Keratinocyte (primary cell): ENCODE results near the gene DUSP22. TPM values are rescaled to one million over a fixed set of nuclear protein-coding genes. Genes with fewer than 3 reads are reported as not detected.

Source experiments
- DNase-seq: peaks from one replicate; pipeline ENCODE4 v3.0.0-alpha.2; 2011; ENCODE audit warnings: low read depth, missing footprints, low spot score
- FAIRE-seq: peaks from 2 replicates; lab custom pipeline; 2011; peaks lifted over from hg19 to GRCh38; lab: Jason Lieb, UNC
- H2AFZ ChIP-seq: 2 replicates; pipeline ENCODE4 v1.6.0; 2012; ENCODE audit warnings: low read length, control low read depth, inconsistent platforms; ENCODE audit not compliant: control insufficient read depth
- H3K27ac ChIP-seq: 2 replicates; pipeline ENCODE4 v1.5.1; 2011; ENCODE audit warnings: low read length; ENCODE audit not compliant: control insufficient read depth, insufficient read depth
- H3K27me3 ChIP-seq: 3 replicates; pipeline ENCODE4 v1.6.0; 2011; ENCODE audit warnings: low read length; ENCODE audit not compliant: control insufficient read depth, insufficient read depth; ENCODE audit errors: extremely low read depth
- H3K36me3 ChIP-seq, 2 experiments: 2 replicates in 1 of 2; 3 replicates in 1 of 2; pipeline ENCODE4 v1.5.1; 2011; ENCODE audit warnings: low read length in 2 of 2, mild to moderate bottlenecking in 1 of 2; ENCODE audit not compliant: control insufficient read depth in 2 of 2, insufficient read depth in 2 of 2; ENCODE audit errors: extremely low read depth in 1 of 2
- H3K4me1 ChIP-seq: 3 replicates; pipeline ENCODE4 v1.5.1; 2011; ENCODE audit warnings: low read length; ENCODE audit not compliant: control insufficient read depth, insufficient read depth; ENCODE audit errors: extremely low read depth
- H3K4me2 ChIP-seq: 3 replicates; pipeline ENCODE4 v1.6.0; 2011; ENCODE audit warnings: low read depth, low read length; ENCODE audit not compliant: control insufficient read depth, insufficient read depth; ENCODE audit errors: extremely low read depth
- H3K4me3 ChIP-seq, 3 experiments: fragments of 200-600 bp in 1 of 3; sonication (generic) in 1 of 3; 2 replicates in 2 of 3; 3 replicates in 1 of 3; pipeline ENCODE4 v1.5.1; 2011 to 2016; ENCODE audit warnings: low read length in 3 of 3, mild to moderate bottlenecking in 3 of 3, control low read depth in 2 of 3, inconsistent platforms in 1 of 3, low read depth in 1 of 3, mixed read lengths in 1 of 3, mixed run types in 1 of 3, moderate library complexity in 1 of 3; ENCODE audit not compliant: control insufficient read depth in 2 of 3, insufficient read depth in 2 of 3; ENCODE audit errors: extremely low read depth in 1 of 3
- H3K79me2 ChIP-seq: 2 replicates; pipeline ENCODE4 v1.6.0; 2012; ENCODE audit warnings: low read length; ENCODE audit not compliant: control insufficient read depth, insufficient read depth
- H3K9ac ChIP-seq: 3 replicates; pipeline ENCODE4 v1.6.0; 2011; ENCODE audit warnings: low read length; ENCODE audit not compliant: control insufficient read depth, insufficient read depth; ENCODE audit errors: extremely low read depth
- H3K9me1 ChIP-seq: 3 replicates; pipeline ENCODE4 v1.6.0; 2011; ENCODE audit warnings: low read length; ENCODE audit not compliant: control insufficient read depth, insufficient read depth; ENCODE audit errors: extremely low read depth
- H3K9me3 ChIP-seq: 2 replicates; pipeline ENCODE4 v1.5.1; 2012; ENCODE audit warnings: low read depth, low read length; ENCODE audit not compliant: control insufficient read depth
- H4K20me1 ChIP-seq: 3 replicates; pipeline ENCODE4 v1.6.0; 2011; ENCODE audit warnings: low read length; ENCODE audit not compliant: control insufficient read depth, insufficient read depth; ENCODE audit errors: extremely low read depth
- EZH2 ChIP-seq: IDR thresholded peaks from one replicate; pipeline ENCODE4 v1.6.1; 2012; ENCODE audit warnings: inconsistent platforms, mild to moderate bottlenecking, low read length, moderate library complexity
- dilution Hi-C: fragments of 300-500 bp; cut with MboI; formaldehyde crosslinking; loops from one replicate; pipeline ENCODE4 v1.7.0; 2020; ENCODE audit warnings: low sequenced_read_pairs; ENCODE audit not compliant: extremely low pct_ligation_motif_present
- polyA plus RNA-seq, 5 experiments: library from polyadenylated mRNA; depleted of rRNA in 3 of 5; stranded (reverse) in 3 of 5; stranded (forward) in 1 of 5; unstranded in 1 of 5; fragments of >200 nt; gene quantifications; 1 replicate in 1 of 5; 2 replicates in 3 of 5; 3 replicates in 1 of 5; pipeline versions ENCODE4 v1.2.1 to v1.2.3, GENCODE V29; 2011 to 2012; ENCODE audit warnings: missing spikeins in 2 of 5, low read depth in 1 of 5, low replicate concordance in 1 of 5
- TF ChIP-seq, protein P1 (sequence below), 3 experiments: IDR thresholded peaks in 1 of 3; conservative IDR thresholded peaks in 1 of 3; optimal IDR thresholded peaks in 1 of 3; 2 replicates in 2 of 3; 3 replicates in 1 of 3; pipeline versions ENCODE3 to v1.5.1; 2011; ENCODE audit warnings: low read length in 3 of 3, mild to moderate bottlenecking in 3 of 3, moderate library complexity in 2 of 3, control low read depth in 1 of 3, inconsistent platforms in 1 of 3; ENCODE audit not compliant: insufficient read depth in 2 of 3; ENCODE audit errors: extremely low read depth in 1 of 3

The DUSP22 gene
- polyA plus RNA-seq, 1 donor (not counting 4 experiments of a cell fraction or from before 2014, with no cell fraction given), result 17.3 TPM

DNA sequence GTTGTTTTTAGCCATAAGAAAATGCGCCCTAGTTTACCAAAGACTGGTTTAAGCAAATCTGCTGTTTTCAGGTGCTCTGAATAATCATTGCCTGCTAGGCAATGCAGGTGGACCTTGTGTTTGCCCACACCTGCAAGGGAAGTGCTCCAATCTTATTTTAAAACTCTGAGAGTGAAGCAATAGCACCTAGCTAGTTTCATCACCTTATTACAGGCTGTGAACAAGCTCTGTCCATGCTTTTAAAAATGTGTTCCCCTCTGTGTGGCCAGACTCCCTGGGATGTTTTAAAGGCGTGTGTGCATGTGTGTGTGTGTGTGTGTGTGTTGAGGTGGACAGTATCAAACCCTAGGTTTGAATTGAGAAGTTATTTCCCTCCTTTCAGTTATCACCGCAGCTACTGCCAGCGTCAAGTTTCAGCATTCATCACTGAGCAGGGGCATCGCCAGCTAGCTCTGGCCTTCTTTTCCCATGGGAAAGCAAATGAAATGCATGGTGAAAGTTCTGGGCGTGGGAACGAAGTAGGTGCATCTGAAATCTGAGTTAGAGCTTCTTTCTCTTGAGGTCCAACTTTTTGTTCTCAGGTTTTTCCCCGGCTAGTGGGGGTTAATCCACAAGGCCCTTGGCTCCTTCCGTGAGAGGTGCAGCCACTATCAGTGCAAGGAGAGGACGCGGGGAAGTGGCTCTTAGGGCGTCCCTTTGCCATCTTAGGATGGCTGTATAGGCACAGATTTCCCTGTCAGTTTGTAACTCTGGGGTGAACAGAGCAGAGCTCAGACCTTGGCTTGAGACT is 30.8 kb downstream of the DUSP22 start:
- Histone ChIP-seq H3K9me3 (peaks cover 2% of the 10 kb centered on the region), H4K20me1 (no peaks in the 10 kb centered on the region), H3K9ac (no peak overlapping the region), H3K36me3 (peaks cover 0 to 3% of the 10 kb centered on the region in 2 experiments), H3K4me1 (no peaks in the 10 kb centered on the region), H3K79me2 (no peaks in the 10 kb centered on the region), H3K9me1 (no peaks in the 10 kb centered on the region), H3K4me2 (no peak overlapping the region), H3K4me3 (no peak overlapping the region), H3K27ac (no peak overlapping the region), H3K27me3 (no peaks in the 10 kb centered on the region), H2AFZ (no peak overlapping the region)
- FAIRE-seq, result no peak
- dilution Hi-C loops, result no loop called here
- no peak for DNase-seq
- TF ChIP-seq EZH2, result no peak

GRCh38 chr6:323730-324088 is 31.4 kb downstream of the DUSP22 start:
- Histone ChIP-seq H4K20me1 (no peaks in the 10 kb centered on the region), H3K79me2 (no peaks in the 10 kb centered on the region), H3K9me1 (no peaks in the 10 kb centered on the region), H3K27me3 (no peaks in the 10 kb centered on the region), H3K36me3 (peaks cover 0 to 3% of the 10 kb centered on the region in 2 experiments), H3K9ac (no peak overlapping the region), H2AFZ (no peak overlapping the region), H3K4me1 (no peaks in the 10 kb centered on the region), H3K4me3 (no peak overlapping the region), H3K27ac (no peak overlapping the region), H3K4me2 (no peak overlapping the region), H3K9me3 (peaks cover 2% of the 10 kb centered on the region)
- dilution Hi-C loops, result no loop called here
- no peak for TF ChIP-seq EZH2
- TF ChIP-seq, protein P1, sequence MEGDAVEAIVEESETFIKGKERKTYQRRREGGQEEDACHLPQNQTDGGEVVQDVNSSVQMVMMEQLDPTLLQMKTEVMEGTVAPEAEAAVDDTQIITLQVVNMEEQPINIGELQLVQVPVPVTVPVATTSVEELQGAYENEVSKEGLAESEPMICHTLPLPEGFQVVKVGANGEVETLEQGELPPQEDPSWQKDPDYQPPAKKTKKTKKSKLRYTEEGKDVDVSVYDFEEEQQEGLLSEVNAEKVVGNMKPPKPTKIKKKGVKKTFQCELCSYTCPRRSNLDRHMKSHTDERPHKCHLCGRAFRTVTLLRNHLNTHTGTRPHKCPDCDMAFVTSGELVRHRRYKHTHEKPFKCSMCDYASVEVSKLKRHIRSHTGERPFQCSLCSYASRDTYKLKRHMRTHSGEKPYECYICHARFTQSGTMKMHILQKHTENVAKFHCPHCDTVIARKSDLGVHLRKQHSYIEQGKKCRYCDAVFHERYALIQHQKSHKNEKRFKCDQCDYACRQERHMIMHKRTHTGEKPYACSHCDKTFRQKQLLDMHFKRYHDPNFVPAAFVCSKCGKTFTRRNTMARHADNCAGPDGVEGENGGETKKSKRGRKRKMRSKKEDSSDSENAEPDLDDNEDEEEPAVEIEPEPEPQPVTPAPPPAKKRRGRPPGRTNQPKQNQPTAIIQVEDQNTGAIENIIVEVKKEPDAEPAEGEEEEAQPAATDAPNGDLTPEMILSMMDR (optimal IDR thresholded peaks at IDR 0.05 in 1 of 3, IDR thresholded peaks at IDR 0.05 in 1 of 3, conservative IDR thresholded peaks at IDR 0.05 in 1 of 3; ENCODE audit: extremely low read depth in 1 of 3, insufficient read depth in 2 of 3, low read length in 3 of 3), result no peak
- no peak for FAIRE-seq
- DNase-seq, result no peak
